ENCODE measurements around the gene CLTA. TPM values are rescaled to one million over a fixed set of nuclear protein-coding genes. Genes with fewer than 3 reads are reported as not detected.

Gene CLTA
- total and polyA plus RNA-seq, 9 donors: 170 to 243 (median 216) TPM

DNA sequence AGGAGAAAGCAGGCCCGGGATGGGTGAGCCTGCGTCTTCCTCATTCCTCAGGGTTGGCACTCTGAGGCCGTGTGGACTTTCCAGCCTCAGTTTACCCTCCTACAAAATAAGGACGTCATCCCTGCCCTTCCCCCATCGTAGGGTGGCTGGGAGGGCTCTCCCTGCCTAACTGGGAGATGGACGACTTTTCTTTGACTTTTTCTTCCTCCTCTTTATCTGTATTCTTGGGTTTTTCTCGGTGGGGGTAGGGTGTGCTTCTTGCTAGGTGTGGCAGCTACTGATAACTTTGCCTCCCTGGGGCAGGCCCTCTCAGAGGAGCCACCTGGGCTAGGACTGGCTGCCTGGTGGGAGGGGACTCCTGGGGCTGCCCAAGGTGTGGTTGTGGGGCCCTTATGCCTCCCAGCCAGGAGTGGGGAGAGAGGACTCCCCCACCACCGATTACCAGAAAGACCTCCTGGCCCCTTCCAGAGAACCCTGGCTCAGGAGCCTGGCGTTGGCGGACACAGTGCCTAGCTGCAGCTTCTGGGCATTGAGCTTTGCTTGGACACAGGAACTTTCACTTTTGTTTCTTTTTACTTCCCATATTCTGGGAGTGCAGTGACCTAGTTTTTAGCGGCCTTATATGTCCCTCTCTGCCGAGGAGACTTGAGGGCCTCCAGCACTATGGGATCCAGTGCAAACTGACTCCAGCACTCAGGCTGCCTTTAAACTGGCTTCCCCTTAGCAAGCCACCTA is 48.0 kb upstream of the CLTA start:
- Histone ChIP-seq H3K4me3 (no peak overlapping the region), H3K36me3 (no peaks in the 10 kb centered on the region), H3K27me3 (no peaks in the 10 kb centered on the region), H3K27ac (peak overlapping the region; percentile 33 to 39), H3K4me1 (ENCODE audit: insufficient read depth) (peaks cover 11% of the 10 kb centered on the region), H3K9me3 (no peaks in the 10 kb centered on the region)
- 41 to 48% (median 47%) methylated on average over 12 of the region's 12 CpGs for WGBS, 3 donors
- no peak for DNase-seq
- TF ChIP-seq EP300 (IDR thresholded peaks at IDR 0.05) (no peak), POLR2A (IDR thresholded peaks at IDR 0.05) (no peak)
- TF ChIP-seq, protein P1, sequence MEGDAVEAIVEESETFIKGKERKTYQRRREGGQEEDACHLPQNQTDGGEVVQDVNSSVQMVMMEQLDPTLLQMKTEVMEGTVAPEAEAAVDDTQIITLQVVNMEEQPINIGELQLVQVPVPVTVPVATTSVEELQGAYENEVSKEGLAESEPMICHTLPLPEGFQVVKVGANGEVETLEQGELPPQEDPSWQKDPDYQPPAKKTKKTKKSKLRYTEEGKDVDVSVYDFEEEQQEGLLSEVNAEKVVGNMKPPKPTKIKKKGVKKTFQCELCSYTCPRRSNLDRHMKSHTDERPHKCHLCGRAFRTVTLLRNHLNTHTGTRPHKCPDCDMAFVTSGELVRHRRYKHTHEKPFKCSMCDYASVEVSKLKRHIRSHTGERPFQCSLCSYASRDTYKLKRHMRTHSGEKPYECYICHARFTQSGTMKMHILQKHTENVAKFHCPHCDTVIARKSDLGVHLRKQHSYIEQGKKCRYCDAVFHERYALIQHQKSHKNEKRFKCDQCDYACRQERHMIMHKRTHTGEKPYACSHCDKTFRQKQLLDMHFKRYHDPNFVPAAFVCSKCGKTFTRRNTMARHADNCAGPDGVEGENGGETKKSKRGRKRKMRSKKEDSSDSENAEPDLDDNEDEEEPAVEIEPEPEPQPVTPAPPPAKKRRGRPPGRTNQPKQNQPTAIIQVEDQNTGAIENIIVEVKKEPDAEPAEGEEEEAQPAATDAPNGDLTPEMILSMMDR (IDR thresholded peaks at IDR 0.05): no peak
- intact Hi-C loops (cut with DNase I): no loop called here

DNA sequence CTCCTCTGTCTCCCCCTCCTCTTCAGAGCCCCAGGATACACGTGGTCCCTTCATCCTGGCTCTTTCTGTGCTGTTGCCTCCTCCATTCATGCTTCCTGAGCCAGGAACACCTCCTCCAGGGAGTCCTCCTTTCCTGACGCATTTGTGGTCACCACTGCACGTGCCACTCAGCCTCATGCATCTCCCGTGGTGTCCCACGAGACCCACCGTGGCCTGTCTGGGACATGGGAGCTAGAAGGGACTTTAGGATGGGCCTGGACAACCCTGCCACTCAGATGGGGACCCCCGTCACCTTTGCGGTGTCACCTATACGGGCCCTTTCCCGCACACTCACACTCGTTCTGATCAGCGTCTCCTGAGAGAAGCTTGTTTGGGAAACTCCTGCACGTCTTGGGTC is 47.5 kb upstream of the CLTA start:
- DNase-seq: no peak
- H3K27ac ChIP-seq: peak overlapping the region; percentile 33 to 39
- intact Hi-C loops (cut with DNase I): no loop called here
- TF ChIP-seq, protein P1 (IDR thresholded peaks at IDR 0.05): no peak
- TF ChIP-seq EP300 (IDR thresholded peaks at IDR 0.05) (no peak), POLR2A (IDR thresholded peaks at IDR 0.05) (no peak)
- no peaks in the 10 kb centered on the region for H3K9me3 ChIP-seq
- H3K36me3 ChIP-seq: no peaks in the 10 kb centered on the region
- peaks cover 9% of the 10 kb centered on the region for H3K4me1 ChIP-seq (ENCODE audit: insufficient read depth)
- WGBS, 3 donors: 81 to 82% (median 82%) methylated on average over 13 of the region's 13 CpGs
- H3K27me3 ChIP-seq: no peaks in the 10 kb centered on the region
- no peak overlapping the region for H3K4me3 ChIP-seq

DNA sequence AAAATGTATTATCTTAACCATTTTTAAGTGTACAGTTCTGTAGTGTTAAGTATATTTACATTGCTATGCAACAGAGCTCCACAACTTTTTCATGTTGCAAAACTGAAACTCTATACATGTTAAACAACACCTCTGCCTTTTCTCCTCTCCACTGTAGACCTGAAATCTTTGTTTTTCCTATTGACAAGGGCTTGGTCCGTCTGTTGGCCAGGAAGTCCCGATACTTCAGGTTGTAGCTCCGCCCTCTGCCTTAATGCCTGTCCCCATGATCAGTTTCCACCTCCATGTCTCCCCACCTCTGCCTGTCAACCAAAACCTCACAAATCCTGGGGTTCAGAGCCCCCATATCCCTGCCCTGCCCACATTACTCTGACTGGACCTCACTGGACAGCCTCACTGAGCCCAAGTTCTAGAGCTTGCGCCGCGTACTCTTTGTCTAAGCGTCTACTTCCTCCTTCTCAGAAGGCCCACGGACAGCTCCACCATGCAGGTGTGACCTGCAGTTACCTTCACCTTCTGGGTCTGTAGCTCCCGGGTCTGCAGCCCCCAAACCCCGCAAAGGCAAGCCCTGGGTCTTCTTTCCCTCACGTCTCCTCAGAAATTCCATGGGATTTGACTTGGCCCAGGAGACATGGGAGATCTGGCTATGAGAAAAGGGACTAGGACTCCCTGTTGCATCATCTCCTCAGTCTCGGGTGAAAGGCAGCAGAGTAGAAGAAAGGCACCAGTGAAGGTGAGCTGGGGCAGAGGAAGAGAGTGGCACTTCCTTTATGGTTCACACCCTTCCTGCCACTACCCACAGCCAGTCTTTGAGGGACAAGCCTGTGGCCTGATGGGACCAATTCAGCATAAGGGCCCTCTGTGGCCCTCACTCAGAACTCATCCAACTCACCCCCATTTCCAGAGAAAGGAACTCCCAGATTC is 46.1 kb upstream of the CLTA start:
- Histone ChIP-seq H3K27ac (no peak overlapping the region), H3K4me1 (ENCODE audit: insufficient read depth) (peaks cover 17% of the 10 kb centered on the region), H3K27me3 (no peaks in the 10 kb centered on the region), H3K9me3 (no peaks in the 10 kb centered on the region), H3K4me3 (no peak overlapping the region), H3K36me3 (no peaks in the 10 kb centered on the region)
- intact Hi-C loops (cut with DNase I): no loop called here
- DNase-seq: no peak
- TF ChIP-seq, protein P1 (IDR thresholded peaks at IDR 0.05): no peak
- TF ChIP-seq EP300 (IDR thresholded peaks at IDR 0.05) (no peak), POLR2A (IDR thresholded peaks at IDR 0.05) (no peak)
- WGBS, 3 donors: 94% methylated on average over 12 of the region's 12 CpGs

DNA sequence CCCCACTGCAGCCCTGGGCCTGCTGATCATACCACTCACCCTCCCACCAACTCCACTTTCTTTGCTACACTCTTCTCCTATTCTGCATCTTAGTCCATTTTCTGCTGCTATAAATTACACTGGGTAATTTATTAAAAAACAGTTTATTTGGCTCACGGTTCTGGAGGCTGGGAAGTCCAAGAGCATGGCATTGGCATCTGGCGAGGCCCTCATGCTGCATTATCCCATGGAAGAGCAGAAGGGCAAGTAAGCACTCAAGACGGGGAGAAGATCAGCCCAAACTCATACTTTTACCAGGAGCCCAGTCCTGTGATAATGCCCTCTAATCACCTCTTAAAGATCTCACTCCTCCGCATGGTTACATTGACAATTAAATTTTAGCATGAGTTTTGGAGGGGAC is 44.8 kb upstream of the CLTA start:
- peaks cover 18% of the 10 kb centered on the region for H3K4me1 ChIP-seq (ENCODE audit: insufficient read depth)
- no peak for DNase-seq
- no peaks in the 10 kb centered on the region for H3K27me3 ChIP-seq
- TF ChIP-seq EP300 (IDR thresholded peaks at IDR 0.05) (no peak), POLR2A (IDR thresholded peaks at IDR 0.05) (no peak)
- TF ChIP-seq, protein P1 (IDR thresholded peaks at IDR 0.05): no peak
- no peaks in the 10 kb centered on the region for H3K9me3 ChIP-seq
- H3K27ac ChIP-seq: no peak overlapping the region
- H3K4me3 ChIP-seq: no peak overlapping the region
- 93 to 99% (median 97%) methylated on average over 4 of the region's 4 CpGs for WGBS, 3 donors
- intact Hi-C loops (cut with DNase I): no loop called here
- H3K36me3 ChIP-seq: no peaks in the 10 kb centered on the region

All from ovary (tissue), 9 donors.